Measurements from ENCODE around the gene SUGT1. TPM values are rescaled to one million over a fixed set of nuclear protein-coding genes. Genes with fewer than 3 reads are reported as not detected.

The SUGT1 gene
- total RNA-seq, 1 donor from 2014 or later, result 67.8 TPM

- H3K9me3 Mint-ChIP-seq (ENCODE audit: low read depth), result no peaks in the 10 kb centered on the region
- no peak within 1 kb of the TSS for H3K4me3 Mint-ChIP-seq (ENCODE audit: low read depth)
- H3K27ac Mint-ChIP-seq, result no peak within 1 kb of the TSS
Observed at GRCh38 chr13:52642131-52642530, 10.5 kb upstream of the SUGT1 start, which contains the start of gene HNRNPA1L2. Gene HNRNPA1L2 (plus strand): TSS chr13:52642431. CDS start chr13:52642493, 62 bp downstream.

GRCh38 chr13:52644108-52644507 is 8.5 kb upstream of the SUGT1 start:
- no peak for DNase-seq (ENCODE audit: low spot score, unreplicated experiment)
- Mint-ChIP-seq H3K4me3 (ENCODE audit: low read depth) (no peak overlapping the region), H3K9me3 (ENCODE audit: low read depth) (no peaks in the 10 kb centered on the region), H3K27ac (no peak overlapping the region), H3K36me3 (ENCODE audit: insufficient read depth) (peaks cover 8% of the 10 kb centered on the region), H3K27me3 (no peaks in the 10 kb centered on the region), H3K4me1 (ENCODE audit: low read depth) (no peaks in the 10 kb centered on the region)
- TF ChIP-seq CTCF (IDR thresholded peaks at IDR 0.05; ENCODE audit: unreplicated experiment), result no peak

More at GRCh38 chr13:52642131-52642530, 10.5 kb upstream of the SUGT1 start, which contains the start of gene HNRNPA1L2:
- no peaks in the 10 kb centered on the region for H3K27me3 Mint-ChIP-seq
- DNase-seq (ENCODE audit: low spot score, unreplicated experiment), result no peak
- TF ChIP-seq CTCF (IDR thresholded peaks at IDR 0.05; ENCODE audit: unreplicated experiment), result no peak
- peaks cover 6% of the 10 kb centered on the region for H3K36me3 Mint-ChIP-seq (ENCODE audit: insufficient read depth)
- no peaks in the 10 kb centered on the region for H3K4me1 Mint-ChIP-seq (ENCODE audit: low read depth)

- Mint-ChIP-seq H3K9me3 (ENCODE audit: low read depth) (no peaks in the 10 kb centered on the region), H3K27ac (no peak overlapping the region), H3K27me3 (no peaks in the 10 kb centered on the region), H3K4me3 (ENCODE audit: low read depth) (no peak overlapping the region), H3K4me1 (ENCODE audit: low read depth) (peaks cover 7% of the 10 kb centered on the region), H3K36me3 (ENCODE audit: insufficient read depth) (peaks cover 16% of the 10 kb centered on the region)
- no peak for DNase-seq (ENCODE audit: low spot score, unreplicated experiment)
- TF ChIP-seq CTCF (IDR thresholded peaks at IDR 0.05; ENCODE audit: unreplicated experiment), result no peak
Observed at GRCh38 chr13:52646967-52647366, 5.7 kb upstream of the SUGT1 start.

GRCh38 chr13:52650731-52651130 is 1.9 kb upstream of the SUGT1 start:
- H3K36me3 Mint-ChIP-seq (ENCODE audit: insufficient read depth), result peaks cover 11% of the 10 kb centered on the region
- no peak overlapping the region for H3K4me3 Mint-ChIP-seq (ENCODE audit: low read depth)
- H3K4me1 Mint-ChIP-seq (ENCODE audit: low read depth), result peaks cover 7% of the 10 kb centered on the region
- no peak for DNase-seq (ENCODE audit: low spot score, unreplicated experiment)
- H3K27ac Mint-ChIP-seq, result no peak overlapping the region
- H3K9me3 Mint-ChIP-seq (ENCODE audit: low read depth), result no peaks in the 10 kb centered on the region
- no peak for TF ChIP-seq CTCF (IDR thresholded peaks at IDR 0.05; ENCODE audit: unreplicated experiment)
- H3K27me3 Mint-ChIP-seq, result no peaks in the 10 kb centered on the region

GRCh38 chr13:52651897-52652195 is 790 bp upstream of the SUGT1 start:
- Mint-ChIP-seq H3K4me3 (ENCODE audit: low read depth) (no peak overlapping the region), H3K27me3 (no peaks in the 10 kb centered on the region), H3K27ac (no peak overlapping the region), H3K4me1 (ENCODE audit: low read depth) (peaks cover 7% of the 10 kb centered on the region), H3K36me3 (ENCODE audit: insufficient read depth) (peaks cover 11% of the 10 kb centered on the region), H3K9me3 (ENCODE audit: low read depth) (no peaks in the 10 kb centered on the region)
- no peak for DNase-seq (ENCODE audit: low spot score, unreplicated experiment)
- no peak for TF ChIP-seq CTCF (IDR thresholded peaks at IDR 0.05; ENCODE audit: unreplicated experiment)
